ENCODE measurements around the gene PTPN2.

DNA sequence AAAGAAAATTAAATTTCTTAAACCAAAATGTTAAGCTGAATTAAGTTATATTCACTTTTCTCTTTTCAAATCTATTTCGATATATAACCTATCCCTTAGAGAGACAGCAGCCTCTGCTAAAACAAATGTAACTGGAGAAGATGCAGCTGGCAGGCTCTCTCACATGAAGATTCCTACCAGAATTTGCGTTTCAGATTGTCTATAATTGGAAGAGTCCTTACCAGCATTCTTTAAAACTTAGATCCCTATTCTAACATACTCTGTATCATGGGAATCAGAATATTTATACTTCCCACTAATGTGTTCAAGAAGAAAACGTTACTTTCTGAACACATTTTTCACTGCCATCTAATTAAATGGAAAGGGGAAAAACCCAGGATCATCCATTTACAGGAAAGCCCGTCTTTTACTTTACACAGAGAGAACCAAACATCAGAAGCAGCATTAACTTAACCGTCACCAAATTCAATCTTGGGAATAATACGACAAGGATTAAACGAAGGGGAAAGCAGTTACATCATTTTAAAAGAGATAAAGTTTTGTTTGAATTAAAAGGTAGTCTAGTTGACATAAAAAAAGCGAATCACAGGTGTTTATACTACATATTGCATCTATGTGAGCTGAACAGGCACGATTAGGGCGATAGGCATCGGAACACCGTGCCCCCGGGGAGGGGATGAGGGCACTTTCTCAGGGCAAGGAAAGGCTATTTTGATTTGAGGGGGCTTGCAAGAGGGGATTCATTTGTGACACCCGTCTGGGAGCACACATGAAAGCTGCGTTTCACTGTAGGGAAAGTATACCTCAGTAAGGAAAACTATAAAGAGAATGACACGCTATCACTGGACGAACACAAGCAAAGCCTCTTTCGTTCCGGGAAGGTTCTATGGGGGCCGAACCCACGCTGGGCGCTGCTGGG, 1.3 kb downstream of the PTPN2 start:
- TF ChIP-seq POLR2A (IDR thresholded peaks at IDR 0.05), result no peak
- TF ChIP-seq, protein P1, sequence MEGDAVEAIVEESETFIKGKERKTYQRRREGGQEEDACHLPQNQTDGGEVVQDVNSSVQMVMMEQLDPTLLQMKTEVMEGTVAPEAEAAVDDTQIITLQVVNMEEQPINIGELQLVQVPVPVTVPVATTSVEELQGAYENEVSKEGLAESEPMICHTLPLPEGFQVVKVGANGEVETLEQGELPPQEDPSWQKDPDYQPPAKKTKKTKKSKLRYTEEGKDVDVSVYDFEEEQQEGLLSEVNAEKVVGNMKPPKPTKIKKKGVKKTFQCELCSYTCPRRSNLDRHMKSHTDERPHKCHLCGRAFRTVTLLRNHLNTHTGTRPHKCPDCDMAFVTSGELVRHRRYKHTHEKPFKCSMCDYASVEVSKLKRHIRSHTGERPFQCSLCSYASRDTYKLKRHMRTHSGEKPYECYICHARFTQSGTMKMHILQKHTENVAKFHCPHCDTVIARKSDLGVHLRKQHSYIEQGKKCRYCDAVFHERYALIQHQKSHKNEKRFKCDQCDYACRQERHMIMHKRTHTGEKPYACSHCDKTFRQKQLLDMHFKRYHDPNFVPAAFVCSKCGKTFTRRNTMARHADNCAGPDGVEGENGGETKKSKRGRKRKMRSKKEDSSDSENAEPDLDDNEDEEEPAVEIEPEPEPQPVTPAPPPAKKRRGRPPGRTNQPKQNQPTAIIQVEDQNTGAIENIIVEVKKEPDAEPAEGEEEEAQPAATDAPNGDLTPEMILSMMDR (IDR thresholded peaks at IDR 0.05), result no peak
